Heart left ventricle (tissue), 16 donors: ENCODE results near the gene CD2AP. TPM values are rescaled to one million over a fixed set of nuclear protein-coding genes. Genes with fewer than 3 reads are reported as not detected.

ENCODE experiments used
- ATAC-seq, 4 donors: fragments of 200-7000 bp; cut with Tn5 transposase; one replicate each; pipeline ENCODE4 v1.9.1; 2020 to 2022; ENCODE audit warnings: moderate library complexity in 4 of 4, mild to moderate bottlenecking in 3 of 4, moderate number of reproducible peaks in 1 of 4
- DNase-seq, 5 donors: peaks; one replicate each; pipeline ENCODE4 v3.0.0-alpha.2; 2020
- H3K27ac ChIP-seq, 12 donors: fragments of 200-600 bp; sonication (generic) in 4 of 12; one replicate each; pipeline versions ENCODE4 v1.5.0 to v1.8.0; 2016 to 2022; ENCODE audit warnings: mild to moderate bottlenecking in 2 of 12
- H3K27me3 ChIP-seq, 9 donors: fragments of 200-600 bp; sonication (generic) in 2 of 9; one replicate each; pipeline versions ENCODE4 v1.5.1 to v1.8.0; 2016 to 2022; ENCODE audit warnings: mild to moderate bottlenecking in 3 of 9
- H3K36me3 ChIP-seq, 9 donors: fragments of 200-600 bp; sonication (generic) in 2 of 9; one replicate each; pipeline versions ENCODE4 v1.5.0 to v1.8.0; 2018 to 2022; ENCODE audit warnings: mild to moderate bottlenecking in 2 of 9
- H3K4me1 ChIP-seq, 12 donors: fragments of 200-600 bp; sonication (generic) in 4 of 12; one replicate each; pipeline versions ENCODE4 v1.5.0 to v1.8.0; 2016 to 2022; ENCODE audit warnings: mild to moderate bottlenecking in 3 of 12
- H3K4me3 ChIP-seq, 12 donors: fragments of 200-600 bp; sonication (generic) in 4 of 12; one replicate each; pipeline versions ENCODE4 v1.5.0 to v1.8.0; 2017 to 2022; ENCODE audit warnings: mild to moderate bottlenecking in 9 of 12, moderate library complexity in 4 of 12
- H3K9me3 ChIP-seq, 12 donors: fragments of 200-600 bp; sonication (generic) in 4 of 12; one replicate each; pipeline versions ENCODE4 v1.5.0 to v1.8.0; 2016 to 2022; ENCODE audit warnings: mild to moderate bottlenecking in 1 of 12
- POLR2A ChIP-seq, 2 donors: fragments of 450-650 bp; IDR thresholded peaks; one replicate each; pipeline ENCODE4 v1.6.1; 2017; ENCODE audit warnings: antibody characterized with exemption in 2 of 2, mild to moderate bottlenecking in 2 of 2, moderate library complexity in 2 of 2
- WGBS, 4 donors: extraction: QIAGEN DNeasy Blood & Tissue Kit in 2 of 4; methylation state at CpG; one replicate each; pipeline versions ENCODE4 v1.1.5 to v1.1.7; 2013 to 2018; 5-methylcytosine and 5-hydroxymethylcytosine counted together
- intact Hi-C, 10 donors: fragments of 100-400 bp; cut with DNase I; formaldehyde crosslinking; loops; one replicate each; pipeline versions ENCODE4 v1.11.1 to v1.14.2; 2022
- polyA plus RNA-seq, 2 donors: library from polyadenylated mRNA; stranded (reverse); fragments of 200-250 nt; gene quantifications; one replicate each; pipeline ENCODE4 v1.2.3, GENCODE V29; 2013
- total RNA-seq, 9 donors: library from RNA; depleted of rRNA in 2 of 9; stranded (reverse); fragments of >200 nt in 2 of 9; fragmentation: NEBNext Ultra II Directional in 3 of 9; extraction: Animal tissue kit (Norgen Biotek cat#: 25700) in 3 of 9; gene quantifications; one replicate each; pipeline versions ENCODE4 v1.1.0 to v1.2.4, GENCODE V29; 2016 to 2023
- TF ChIP-seq, protein P1 (sequence below), 12 donors: fragments of 200-600 bp; sonication (generic) in 4 of 12; IDR thresholded peaks; one replicate each; pipeline versions ENCODE4 v1.5.0 to v1.8.0; 2018 to 2022; ENCODE audit warnings: antibody characterized with exemption in 12 of 12, mild to moderate bottlenecking in 5 of 12
- donor health status: ischemic (EF 13 %, LVEDD 7.1; RV severe dilation, severe dysfunction).
- donor health status: healthy with polysubstance abuse.
- donor health status: DM: no; HTN: yes; CAD: no.
- donor health status: DM: no; HTN: no; CAD: no.
- donor health status: ischemic (EF 25% LVEDD 6.9; RV normal size, moderate dysfunction).
- donor health status: ischemic (EF 25% LVEDD 5.7; RV mildly dilated, moderate dysfunction).
- donor health status: healthy.
- donor health status: DM: yes; HTN: yes; CAD: no.
- donor health status: ischemic (EF 35%, LVEDD 5.7; RV mildly dilated, moderate dysfunction).
- donor health status: nonischemic (EF 11% LVEDD 7.7; RV severe dilation, severe dysfunction).
- donor health status: DM: yes; HTN: yes; CAD: no.
- donor health status: PGD.
- donor health status: ischemic (EF 29% LVEDD 5.4; RV normal size, mild dysfunction).
- donor health status: nonischemic (EF 23%, LVEDD 6.1; RV moderate dilation, normal function).

CD2AP gene
- total and polyA plus RNA-seq, 11 donors = 6.4 to 18.0 (median 11.4) TPM

DNA sequence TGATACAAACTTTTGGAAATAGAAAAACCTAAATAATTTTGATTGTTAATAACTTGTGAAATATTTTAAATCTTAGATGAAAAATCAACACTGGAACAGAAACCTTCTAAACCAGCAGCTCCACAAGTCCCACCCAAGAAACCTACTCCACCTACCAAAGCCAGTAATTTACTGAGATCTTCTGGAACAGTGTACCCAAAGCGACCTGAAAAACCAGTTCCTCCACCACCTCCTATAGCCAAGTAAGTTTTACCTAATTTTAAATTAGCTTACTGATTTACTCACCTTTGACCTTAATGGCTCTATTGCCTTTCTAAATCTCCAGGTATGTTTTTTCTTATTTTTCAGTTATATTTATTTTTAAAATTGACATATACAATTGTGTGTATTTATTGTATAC is 118.2 kb downstream of the CD2AP start:
- ATAC-seq (no peak), DNase-seq (no peak)
- H3K4me1 ChIP-seq = peaks cover 0 to 5% (median 0%) of the 10 kb centered on the region in 12 donors
- no peak overlapping the region for H3K4me3 ChIP-seq
- no peaks in the 10 kb centered on the region for H3K27me3 ChIP-seq
- WGBS, 4 donors = 91 to 100% (median 95%) methylated on average over 1 of the region's 1 CpG
- peaks cover 0 to 67% (median 45%) of the 10 kb centered on the region in 9 donors for H3K36me3 ChIP-seq
- intact Hi-C loops = loop anchor here in 2 of 10 donors (10.0 kb wide), 1 partner anchor 181 kb away; no protein-coding TSS in a partner anchor
- TF ChIP-seq, protein P1, sequence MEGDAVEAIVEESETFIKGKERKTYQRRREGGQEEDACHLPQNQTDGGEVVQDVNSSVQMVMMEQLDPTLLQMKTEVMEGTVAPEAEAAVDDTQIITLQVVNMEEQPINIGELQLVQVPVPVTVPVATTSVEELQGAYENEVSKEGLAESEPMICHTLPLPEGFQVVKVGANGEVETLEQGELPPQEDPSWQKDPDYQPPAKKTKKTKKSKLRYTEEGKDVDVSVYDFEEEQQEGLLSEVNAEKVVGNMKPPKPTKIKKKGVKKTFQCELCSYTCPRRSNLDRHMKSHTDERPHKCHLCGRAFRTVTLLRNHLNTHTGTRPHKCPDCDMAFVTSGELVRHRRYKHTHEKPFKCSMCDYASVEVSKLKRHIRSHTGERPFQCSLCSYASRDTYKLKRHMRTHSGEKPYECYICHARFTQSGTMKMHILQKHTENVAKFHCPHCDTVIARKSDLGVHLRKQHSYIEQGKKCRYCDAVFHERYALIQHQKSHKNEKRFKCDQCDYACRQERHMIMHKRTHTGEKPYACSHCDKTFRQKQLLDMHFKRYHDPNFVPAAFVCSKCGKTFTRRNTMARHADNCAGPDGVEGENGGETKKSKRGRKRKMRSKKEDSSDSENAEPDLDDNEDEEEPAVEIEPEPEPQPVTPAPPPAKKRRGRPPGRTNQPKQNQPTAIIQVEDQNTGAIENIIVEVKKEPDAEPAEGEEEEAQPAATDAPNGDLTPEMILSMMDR (IDR thresholded peaks at IDR 0.05) = no peak
- TF ChIP-seq POLR2A (IDR thresholded peaks at IDR 0.05) = no peak
- no peaks in the 10 kb centered on the region for H3K9me3 ChIP-seq
- H3K27ac ChIP-seq = no peak overlapping the region

DNA sequence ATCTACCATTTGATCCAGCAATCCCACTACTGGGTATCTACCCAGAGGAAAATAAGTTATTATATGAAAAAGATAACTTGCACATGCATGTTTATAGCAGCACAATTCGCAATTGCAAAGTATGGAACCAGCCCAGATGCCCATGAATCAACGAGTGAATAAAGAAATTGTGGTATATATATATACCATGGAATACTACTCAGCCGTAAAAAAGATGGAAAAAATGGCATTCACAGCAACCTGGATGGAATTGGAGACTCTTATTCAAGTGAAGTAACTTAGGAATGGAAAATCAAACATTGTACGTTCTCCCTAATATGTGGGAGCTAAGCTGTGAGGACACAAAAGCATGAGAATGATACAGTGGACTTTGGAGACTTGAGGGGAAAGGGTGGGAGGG is 120.8 kb downstream of the CD2AP start:
- WGBS, 4 donors = 73 to 99% (median 87%) methylated on average over 4 of the region's 4 CpGs
- intact Hi-C loops = loop anchor here in 2 of 10 donors (10.0 kb wide), 1 partner anchor 184 kb away; no protein-coding TSS in a partner anchor

DNA sequence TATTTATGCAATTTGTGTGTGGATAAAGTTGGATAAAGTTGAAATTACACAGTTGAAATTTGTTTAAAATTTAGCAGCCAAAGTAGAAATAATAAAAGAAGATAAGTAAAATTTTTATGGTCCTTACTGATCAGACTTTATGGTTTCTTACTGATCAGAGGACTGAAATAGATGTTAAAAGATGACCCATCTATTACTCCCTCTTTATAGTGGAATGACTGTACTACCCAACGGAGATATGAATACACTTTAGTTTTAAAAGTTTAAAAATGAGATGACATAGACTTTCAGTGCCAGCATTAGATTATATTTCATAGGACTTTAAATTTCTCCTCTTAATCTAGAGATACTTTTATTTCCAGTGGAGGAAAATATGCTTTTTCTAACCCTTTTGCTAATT is 121.9 kb downstream of the CD2AP start:
- intact Hi-C loops = loop anchor here in 2 of 10 donors (10.0 kb wide), 1 partner anchor 185 kb away; no protein-coding TSS in a partner anchor
- H3K4me3 ChIP-seq = no peak overlapping the region
- H3K27me3 ChIP-seq = no peaks in the 10 kb centered on the region
- WGBS, 4 donors = 87 to 91% (median 88%) methylated on average over 1 of the region's 1 CpG
- H3K9me3 ChIP-seq = no peaks in the 10 kb centered on the region
- DNase-seq (no peak), ATAC-seq (no peak)
- H3K4me1 ChIP-seq = peaks cover 0 to 13% (median 3%) of the 10 kb centered on the region in 12 donors
- peaks cover 0 to 50% (median 32%) of the 10 kb centered on the region in 9 donors for H3K36me3 ChIP-seq
- TF ChIP-seq, protein P1 (IDR thresholded peaks at IDR 0.05) = no peak
- no peak for TF ChIP-seq POLR2A (IDR thresholded peaks at IDR 0.05)
- no peak overlapping the region for H3K27ac ChIP-seq

More for the DNA sequence above, 120.8 kb downstream of the CD2AP start:
- peaks cover 0 to 50% (median 32%) of the 10 kb centered on the region in 9 donors for H3K36me3 ChIP-seq
- H3K27ac ChIP-seq = no peak overlapping the region
- peaks cover 0 to 2% (median 0%) of the 10 kb centered on the region in 12 donors for H3K4me1 ChIP-seq
- no peaks in the 10 kb centered on the region for H3K9me3 ChIP-seq
- no peak for TF ChIP-seq POLR2A (IDR thresholded peaks at IDR 0.05)
- TF ChIP-seq, protein P1 (IDR thresholded peaks at IDR 0.05) = no peak
- H3K27me3 ChIP-seq = no peaks in the 10 kb centered on the region
- no peak overlapping the region for H3K4me3 ChIP-seq
- ATAC-seq (no peak), DNase-seq (no peak)

DNA sequence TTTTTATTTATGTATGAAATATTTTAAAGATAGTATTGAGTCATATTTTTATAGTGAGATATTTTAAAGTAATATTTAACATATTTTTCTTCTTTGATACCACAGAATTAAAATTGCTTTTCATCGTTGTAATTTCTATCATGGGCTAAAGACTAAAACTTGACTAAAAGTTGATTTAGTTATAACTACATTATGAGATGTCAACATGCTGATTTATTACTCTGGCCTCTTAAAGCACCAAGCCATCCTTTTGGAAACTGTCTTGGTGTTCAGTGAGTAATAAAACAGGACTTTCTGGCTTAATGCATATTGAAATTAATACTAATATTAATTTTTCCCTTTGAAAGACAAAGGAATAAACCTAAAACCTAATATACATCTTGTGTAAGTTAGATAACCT is 125.6 kb downstream of the CD2AP start:
- ATAC-seq (no peak), DNase-seq (no peak)
- Histone ChIP-seq H3K27ac (no peak overlapping the region), H3K36me3 (peaks cover 0 to 45% (median 29%) of the 10 kb centered on the region in 9 donors), H3K27me3 (no peaks in the 10 kb centered on the region), H3K4me1 (peaks cover 0 to 17% (median 3%) of the 10 kb centered on the region in 12 donors), H3K4me3 (no peak overlapping the region), H3K9me3 (no peaks in the 10 kb centered on the region)
- TF ChIP-seq, protein P1 (IDR thresholded peaks at IDR 0.05) = no peak
- no peak for TF ChIP-seq POLR2A (IDR thresholded peaks at IDR 0.05)
- intact Hi-C loops = loop anchor here in 5 of 10 donors (5.0 to 10.0 kb wide), 3 partner anchors 128 to 188 kb away; partner anchors contain the start of gene CD2AP (in 1 of the 5)
- WGBS, 4 donors = 88 to 97% (median 93%) methylated on average over 1 of the region's 1 CpG
